ENCODE data around the gene SOBP.
"Not testable (repeated sequence)": the region's sequence is repeated elsewhere in the genome, so short reads cannot be mapped to it uniquely, and the experiment has no call there.

The SOBP gene

DNA sequence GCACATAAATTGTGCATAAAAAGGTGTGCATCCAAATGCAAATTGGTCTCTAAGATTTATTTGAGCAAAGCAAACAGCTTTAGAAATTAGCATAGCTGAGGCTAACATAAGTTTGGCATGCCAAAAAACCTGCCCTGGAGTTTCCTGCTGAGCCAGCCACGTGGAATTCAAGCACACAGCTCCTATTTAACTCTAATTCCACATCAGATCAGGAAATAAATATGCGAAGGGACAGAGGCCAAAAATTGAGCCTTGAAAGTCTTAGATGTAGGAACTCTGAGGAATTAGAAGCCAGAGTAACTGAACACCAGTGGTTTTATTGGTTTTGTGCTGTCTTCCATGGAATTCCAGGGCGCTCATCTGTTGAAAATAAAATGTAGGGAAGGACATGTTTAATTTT lies 19.6 kb downstream of the SOBP start:
- peak; percentile 45 for DNase-seq (ENCODE audit: low read depth, low spot score)
- in situ Hi-C loops (cut with HindIII; ENCODE audit: low sequenced_read_pairs), result no loop called here
- H3K4me3 ChIP-seq (ENCODE audit: low read depth, low read length), result no peak overlapping the region
- TF ChIP-seq, protein P1, sequence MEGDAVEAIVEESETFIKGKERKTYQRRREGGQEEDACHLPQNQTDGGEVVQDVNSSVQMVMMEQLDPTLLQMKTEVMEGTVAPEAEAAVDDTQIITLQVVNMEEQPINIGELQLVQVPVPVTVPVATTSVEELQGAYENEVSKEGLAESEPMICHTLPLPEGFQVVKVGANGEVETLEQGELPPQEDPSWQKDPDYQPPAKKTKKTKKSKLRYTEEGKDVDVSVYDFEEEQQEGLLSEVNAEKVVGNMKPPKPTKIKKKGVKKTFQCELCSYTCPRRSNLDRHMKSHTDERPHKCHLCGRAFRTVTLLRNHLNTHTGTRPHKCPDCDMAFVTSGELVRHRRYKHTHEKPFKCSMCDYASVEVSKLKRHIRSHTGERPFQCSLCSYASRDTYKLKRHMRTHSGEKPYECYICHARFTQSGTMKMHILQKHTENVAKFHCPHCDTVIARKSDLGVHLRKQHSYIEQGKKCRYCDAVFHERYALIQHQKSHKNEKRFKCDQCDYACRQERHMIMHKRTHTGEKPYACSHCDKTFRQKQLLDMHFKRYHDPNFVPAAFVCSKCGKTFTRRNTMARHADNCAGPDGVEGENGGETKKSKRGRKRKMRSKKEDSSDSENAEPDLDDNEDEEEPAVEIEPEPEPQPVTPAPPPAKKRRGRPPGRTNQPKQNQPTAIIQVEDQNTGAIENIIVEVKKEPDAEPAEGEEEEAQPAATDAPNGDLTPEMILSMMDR (IDR thresholded peaks at IDR 0.05; ENCODE audit: low read depth, low read length), result no peak

DNA sequence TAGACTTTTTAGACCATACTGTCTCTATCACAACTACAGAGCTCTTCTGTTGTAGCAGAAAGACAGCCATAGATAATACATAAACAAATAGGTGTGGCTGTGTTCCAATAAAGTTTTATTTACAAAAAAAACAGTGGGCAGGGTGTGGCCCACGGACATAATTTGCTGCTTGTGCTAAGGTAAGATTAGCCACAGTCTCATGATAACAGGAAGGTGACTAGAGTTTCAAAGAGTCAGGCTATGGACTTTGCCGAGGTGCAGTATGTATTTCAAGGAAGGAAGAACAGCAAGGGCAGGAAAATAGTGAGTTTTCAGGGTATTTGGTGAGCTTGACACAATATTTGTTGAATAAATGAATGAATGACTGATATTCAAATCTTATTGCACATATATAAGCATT lies 20.2 kb downstream of the SOBP start:
- in situ Hi-C loops (cut with HindIII; ENCODE audit: low sequenced_read_pairs), result no loop called here
- TF ChIP-seq, protein P1 (IDR thresholded peaks at IDR 0.05; ENCODE audit: low read depth, low read length), result no peak
- no peak overlapping the region for H3K4me3 ChIP-seq (ENCODE audit: low read depth, low read length)
- no peak for DNase-seq (ENCODE audit: low read depth, low spot score)

DNA sequence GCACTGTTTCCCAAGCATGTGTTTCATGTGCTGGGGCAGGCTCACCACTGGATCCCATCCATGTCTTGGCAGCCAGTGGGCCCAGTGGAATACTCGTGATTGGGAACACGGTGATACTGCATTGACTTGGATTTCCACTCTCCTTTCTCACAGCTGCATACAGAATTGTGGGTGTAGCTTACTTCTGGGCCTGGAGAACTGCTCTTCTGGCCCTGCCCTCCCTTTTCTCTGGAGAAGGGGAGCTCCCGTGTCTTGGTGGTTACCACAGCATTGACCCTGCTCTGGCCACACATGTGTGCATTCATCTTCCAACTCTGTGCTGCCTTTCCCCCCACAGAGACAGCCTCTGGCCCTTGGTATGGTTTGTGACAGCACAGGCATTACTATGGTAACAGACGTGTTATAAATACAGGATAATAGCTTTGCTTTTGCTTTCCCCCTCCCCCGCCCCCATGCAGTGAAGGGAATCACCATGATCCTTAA lies 21.6 kb downstream of the SOBP start:
- peak; percentile 16 for DNase-seq (ENCODE audit: low read depth, low spot score)
- in situ Hi-C loops (cut with HindIII; ENCODE audit: low sequenced_read_pairs), result no loop called here
- TF ChIP-seq, protein P1 (IDR thresholded peaks at IDR 0.05; ENCODE audit: low read depth, low read length), result no peak
- no peak overlapping the region for H3K4me3 ChIP-seq (ENCODE audit: low read depth, low read length)

DNA sequence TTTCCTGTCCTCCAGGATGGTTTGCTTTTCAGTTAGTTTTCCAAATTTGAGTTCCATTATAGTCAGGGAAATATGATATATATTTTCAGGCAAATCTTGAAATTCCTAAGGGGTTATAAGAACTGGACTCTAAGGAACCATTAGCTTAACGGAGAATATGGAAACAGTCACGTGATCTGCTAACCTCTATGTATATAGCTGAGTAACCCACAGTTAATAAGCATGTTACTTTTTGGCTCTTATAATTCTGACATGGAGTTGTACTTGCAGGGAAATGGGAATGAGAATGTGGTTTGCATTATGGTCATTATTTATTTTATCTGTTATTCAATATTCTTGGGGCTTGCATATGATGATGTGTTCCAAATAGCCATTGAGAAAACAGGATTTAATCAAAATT lies 23.3 kb downstream of the SOBP start:
- TF ChIP-seq, protein P1 (IDR thresholded peaks at IDR 0.05; ENCODE audit: low read depth, low read length), result no peak
- DNase-seq (ENCODE audit: low read depth, low spot score), result no peak
- no peak overlapping the region for H3K4me3 ChIP-seq (ENCODE audit: low read depth, low read length)
- in situ Hi-C loops (cut with HindIII; ENCODE audit: low sequenced_read_pairs), result no loop called here

DNA sequence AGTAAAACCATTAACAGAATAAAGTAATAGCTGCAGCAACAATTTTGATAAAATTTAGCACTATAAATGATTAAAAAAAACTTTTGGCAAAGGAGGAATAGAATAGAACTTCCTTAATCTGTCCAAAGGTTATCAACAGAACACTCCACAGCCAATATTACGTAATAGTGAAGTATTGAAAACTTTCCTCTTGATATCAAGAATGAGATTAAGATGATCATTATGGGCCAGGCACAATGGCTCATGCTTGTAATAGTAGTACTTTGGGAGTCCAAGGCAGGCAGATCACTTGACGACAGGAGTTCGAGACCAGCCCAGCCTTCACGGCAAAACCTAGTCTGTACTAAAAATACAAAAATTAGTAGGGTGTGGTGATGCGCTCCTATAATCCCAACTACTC lies 26.0 kb downstream of the SOBP start:
- TF ChIP-seq, protein P1 (IDR thresholded peaks at IDR 0.05; ENCODE audit: low read depth, low read length), result no peak
- in situ Hi-C loops (cut with HindIII; ENCODE audit: low sequenced_read_pairs), result no loop called here
- no peak overlapping the region for H3K4me3 ChIP-seq (ENCODE audit: low read depth, low read length)
- no peak for DNase-seq (ENCODE audit: low read depth, low spot score)

DNA sequence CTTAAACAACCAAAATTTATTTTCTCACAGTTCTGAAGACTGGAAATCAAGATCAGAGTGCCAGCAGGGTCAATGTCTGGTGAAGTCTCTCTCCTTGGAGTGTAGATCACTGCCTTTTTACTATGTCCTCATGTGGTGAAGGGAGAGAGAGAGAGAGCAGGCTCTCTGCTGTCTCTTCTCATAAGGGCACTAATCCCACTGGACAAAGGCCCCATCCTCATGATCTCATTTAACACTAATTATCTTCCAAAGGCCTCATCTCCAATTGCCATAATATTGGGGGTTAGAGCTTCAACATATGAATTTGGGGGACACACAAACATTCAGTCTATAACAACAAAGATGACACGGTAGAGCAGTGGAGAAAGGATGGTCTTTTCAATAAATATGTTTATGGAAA lies 27.4 kb downstream of the SOBP start:
- H3K4me3 ChIP-seq (ENCODE audit: low read depth, low read length), result no peak overlapping the region
- TF ChIP-seq, protein P1 (IDR thresholded peaks at IDR 0.05; ENCODE audit: low read depth, low read length), result no peak
- in situ Hi-C loops (cut with HindIII; ENCODE audit: low sequenced_read_pairs), result no loop called here
- no peak for DNase-seq (ENCODE audit: low read depth, low spot score)

DNA sequence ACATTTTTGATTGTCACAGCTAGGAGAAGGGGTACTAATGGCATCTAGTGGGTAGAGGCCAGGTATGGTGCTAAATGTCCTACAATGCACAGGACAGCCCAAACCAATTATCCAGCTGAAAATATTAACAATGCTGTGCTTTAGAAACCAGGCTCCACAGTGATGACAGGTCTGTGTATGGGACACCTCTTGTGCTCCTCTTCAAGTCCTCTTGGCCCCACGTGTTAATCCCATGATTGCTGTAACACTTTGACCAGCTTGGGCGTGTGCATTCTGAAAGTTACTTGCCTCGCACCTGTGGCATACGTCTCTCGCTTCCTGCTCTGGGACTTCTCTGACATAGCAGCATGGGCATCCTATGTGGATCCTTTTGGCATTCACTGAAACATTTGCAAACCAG lies 29.3 kb downstream of the SOBP start:
- H3K4me3 ChIP-seq (ENCODE audit: low read depth, low read length); in situ Hi-C loops (cut with HindIII; ENCODE audit: low sequenced_read_pairs): not testable (repeated sequence)

DNA sequence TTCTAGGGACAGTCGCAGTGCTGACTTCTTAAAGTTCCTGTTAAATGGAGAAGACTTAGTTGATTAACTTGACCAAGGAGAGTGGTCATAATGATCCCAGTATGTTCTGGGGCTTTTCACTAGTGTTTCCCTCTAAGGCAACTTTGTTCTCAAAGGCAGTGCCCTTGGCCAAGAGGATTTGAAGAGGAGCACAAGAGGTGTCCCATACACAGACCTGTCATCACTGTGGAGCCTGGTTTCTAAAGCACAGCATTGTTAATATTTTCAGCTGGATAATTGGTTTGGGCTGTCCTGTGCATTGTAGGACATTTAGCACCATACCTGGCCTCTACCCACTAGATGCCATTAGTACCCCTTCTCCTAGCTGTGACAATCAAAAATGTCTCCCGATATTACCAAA lies 30.8 kb downstream of the SOBP start:
- DNase-seq (ENCODE audit: low read depth, low spot score); in situ Hi-C loops (cut with HindIII; ENCODE audit: low sequenced_read_pairs); H3K4me3 ChIP-seq (ENCODE audit: low read depth, low read length): not testable (repeated sequence)

More for the DNA sequence above, 29.3 kb downstream of the SOBP start:
- DNase-seq (ENCODE audit: low read depth, low spot score), result not testable (repeated sequence)

Data from astrocyte of the spinal cord (primary cell).